Hematopoietic multipotent progenitor cell (in vitro differentiated cells): ENCODE measurements around the gene ARHGEF2. TPM values are rescaled to one million over a fixed set of nuclear protein-coding genes. Genes with fewer than 3 reads are reported as not detected.
"Not testable (repeated sequence)": the region's sequence is repeated elsewhere in the genome, so short reads cannot be mapped to it uniquely, and the experiment has no call there.

Experiments
- DNase-seq, 3 donors: peaks; one replicate each; pipeline ENCODE4 v3.0.0-alpha.2; 2011 to 2015; ENCODE audit warnings: low read depth in 2 of 3, low spot score in 2 of 3
- total RNA-seq: library from RNA; depleted of rRNA; stranded (reverse); fragments of >200 nt; gene quantifications from one replicate; pipeline ENCODE4 v1.2.3, GENCODE V29; 2012

The ARHGEF2 gene
- total RNA-seq, 1 donor = 291 TPM

- DNase-seq = no peak
Measured at GRCh38 chr1:155946633-155947219, 31.6 kb downstream of the ARHGEF2 start.

GRCh38 chr1:155944444-155944799, 33.9 kb downstream of the ARHGEF2 start:
- DNase-seq = no peak

GRCh38 chr1:155942578-155943141, 35.7 kb downstream of the ARHGEF2 start:
- no peak for DNase-seq

GRCh38 chr1:155941845-155942531, 36.4 kb downstream of the ARHGEF2 start:
- no peak for DNase-seq

- peak in 1 of 3 donors; percentile 28 for DNase-seq
Measured at GRCh38 chr1:155940993-155941844, 37.1 kb downstream of the ARHGEF2 start, which contains the start of gene RXFP4. TSS of gene RXFP4 (plus strand) at chr1:155941638. CDS start at chr1:155941710, 72 bp downstream.

- DNase-seq = no peak
Measured at GRCh38 chr1:155940482-155940992, 37.8 kb downstream of the ARHGEF2 start.

- DNase-seq = peak in 2 of 3 donors; percentile 64 to 79
Measured at GRCh38 chr1:155938220-155938627, 40.1 kb downstream of the ARHGEF2 start.

GRCh38 chr1:155934936-155935590, 43.3 kb downstream of the ARHGEF2 start:
- DNase-seq = no peak

- DNase-seq = peak; percentile 91 to 100 (median 98)
Measured at GRCh38 chr1:155934097-155934935, 44.0 kb downstream of the ARHGEF2 start, which contains the start of gene KHDC4. TSS of gene KHDC4 (minus strand) at chr1:155934413. CDS start at chr1:155934373, 40 bp downstream.

GRCh38 chr1:155933591-155934096, 44.7 kb downstream of the ARHGEF2 start:
- no peak for DNase-seq

- no peak for DNase-seq
Measured at GRCh38 chr1:155932487-155932886, 45.9 kb downstream of the ARHGEF2 start.

GRCh38 chr1:155932081-155932480, 46.3 kb downstream of the ARHGEF2 start:
- DNase-seq = no peak

- no peak for DNase-seq
Measured at GRCh38 chr1:155931332-155932038, 46.9 kb downstream of the ARHGEF2 start.

- DNase-seq = not testable (repeated sequence)
Measured at GRCh38 chr1:155930725-155931124, 47.6 kb downstream of the ARHGEF2 start.

- no peak for DNase-seq
Measured at GRCh38 chr1:155929057-155929456, 49.3 kb downstream of the ARHGEF2 start.

- no peak for DNase-seq
Measured at GRCh38 chr1:155925506-155925905, 52.8 kb downstream of the ARHGEF2 start.

- no peak for DNase-seq
Measured at GRCh38 chr1:155920717-155921116, 57.6 kb downstream of the ARHGEF2 start.

GRCh38 chr1:155919801-155920200, 58.5 kb downstream of the ARHGEF2 start:
- no peak for DNase-seq

GRCh38 chr1:155918660-155919059, 59.7 kb downstream of the ARHGEF2 start:
- DNase-seq = no peak
